PFSK-1 (cell line): ENCODE measurements around the gene C3orf20.

Source experiments
- FOXP2 ChIP-seq: optimal IDR thresholded peaks from 2 replicates; pipeline ENCODE3; 2011; ENCODE audit warnings: borderline replicate concordance, control low read depth, inconsistent platforms; ENCODE audit not compliant: insufficient read depth; ENCODE audit errors: extremely low read length, extremely low read depth
- POLR2AphosphoS5 ChIP-seq: IDR thresholded peaks from 2 replicates; pipeline ENCODE4 v1.6.1; 2012; ENCODE audit warnings: low read depth, mild to moderate bottlenecking, control low read depth, low read length, moderate library complexity
- SIN3A ChIP-seq: IDR thresholded peaks from 2 replicates; pipeline ENCODE4 v1.6.1; 2012; ENCODE audit warnings: mild to moderate bottlenecking, low read length, moderate library complexity, borderline replicate concordance; ENCODE audit not compliant: insufficient read depth
- TAF1 ChIP-seq: IDR thresholded peaks from 2 replicates; pipeline ENCODE4 v1.6.1; 2012; ENCODE audit warnings: low read length, control low read depth, borderline replicate concordance; ENCODE audit not compliant: insufficient read depth
- TF ChIP-seq, protein P1 (sequence below), 2 experiments: IDR thresholded peaks; 2 replicates each; pipeline versions ENCODE4 v1.6.1 to v1.8.0; 2011 to 2012; ENCODE audit warnings: low read depth in 2 of 2, low read length in 2 of 2, control low read depth in 1 of 2, inconsistent platforms in 1 of 2, mild to moderate bottlenecking in 1 of 2, moderate library complexity in 1 of 2; ENCODE audit not compliant: insufficient read depth in 1 of 2

Gene C3orf20

DNA sequence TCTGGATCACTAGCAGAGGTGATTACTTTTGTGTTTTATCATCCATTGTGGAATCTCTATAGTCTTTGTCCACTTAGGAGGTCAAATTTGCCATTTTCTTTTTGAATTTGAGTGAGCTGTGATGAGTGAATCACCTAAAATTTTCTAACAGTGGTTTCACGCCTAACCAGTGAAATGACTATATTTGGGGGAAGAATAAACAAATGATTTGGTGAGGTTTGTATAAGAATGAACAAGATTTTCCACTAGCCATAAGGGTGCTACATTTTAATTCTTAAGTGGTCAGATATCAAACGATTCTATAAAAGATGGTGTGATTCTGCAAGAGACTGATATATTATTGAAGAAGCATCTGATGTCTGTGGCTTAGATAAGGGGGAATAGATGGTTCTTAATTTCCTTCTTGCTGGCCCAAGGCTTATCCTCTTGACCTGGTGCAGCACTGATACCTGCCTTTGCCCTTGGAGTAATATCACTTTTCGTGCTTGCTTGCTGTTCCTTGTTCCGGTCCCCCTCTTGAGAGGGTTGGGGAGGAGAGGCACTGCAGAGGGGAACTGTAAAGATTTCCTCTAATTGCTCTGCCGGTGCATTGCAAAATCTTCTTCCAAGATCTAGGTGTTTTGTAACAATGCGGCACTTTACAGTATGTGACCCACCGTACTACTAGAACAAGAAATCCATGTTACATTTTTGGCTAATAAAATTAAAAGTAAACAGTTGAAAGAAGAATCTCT, 14.5 kb downstream of the C3orf20 start:
- TF ChIP-seq SIN3A (no peak), FOXP2 (no peak), TAF1 (no peak), POLR2AphosphoS5 (no peak)
- TF ChIP-seq, protein P1, sequence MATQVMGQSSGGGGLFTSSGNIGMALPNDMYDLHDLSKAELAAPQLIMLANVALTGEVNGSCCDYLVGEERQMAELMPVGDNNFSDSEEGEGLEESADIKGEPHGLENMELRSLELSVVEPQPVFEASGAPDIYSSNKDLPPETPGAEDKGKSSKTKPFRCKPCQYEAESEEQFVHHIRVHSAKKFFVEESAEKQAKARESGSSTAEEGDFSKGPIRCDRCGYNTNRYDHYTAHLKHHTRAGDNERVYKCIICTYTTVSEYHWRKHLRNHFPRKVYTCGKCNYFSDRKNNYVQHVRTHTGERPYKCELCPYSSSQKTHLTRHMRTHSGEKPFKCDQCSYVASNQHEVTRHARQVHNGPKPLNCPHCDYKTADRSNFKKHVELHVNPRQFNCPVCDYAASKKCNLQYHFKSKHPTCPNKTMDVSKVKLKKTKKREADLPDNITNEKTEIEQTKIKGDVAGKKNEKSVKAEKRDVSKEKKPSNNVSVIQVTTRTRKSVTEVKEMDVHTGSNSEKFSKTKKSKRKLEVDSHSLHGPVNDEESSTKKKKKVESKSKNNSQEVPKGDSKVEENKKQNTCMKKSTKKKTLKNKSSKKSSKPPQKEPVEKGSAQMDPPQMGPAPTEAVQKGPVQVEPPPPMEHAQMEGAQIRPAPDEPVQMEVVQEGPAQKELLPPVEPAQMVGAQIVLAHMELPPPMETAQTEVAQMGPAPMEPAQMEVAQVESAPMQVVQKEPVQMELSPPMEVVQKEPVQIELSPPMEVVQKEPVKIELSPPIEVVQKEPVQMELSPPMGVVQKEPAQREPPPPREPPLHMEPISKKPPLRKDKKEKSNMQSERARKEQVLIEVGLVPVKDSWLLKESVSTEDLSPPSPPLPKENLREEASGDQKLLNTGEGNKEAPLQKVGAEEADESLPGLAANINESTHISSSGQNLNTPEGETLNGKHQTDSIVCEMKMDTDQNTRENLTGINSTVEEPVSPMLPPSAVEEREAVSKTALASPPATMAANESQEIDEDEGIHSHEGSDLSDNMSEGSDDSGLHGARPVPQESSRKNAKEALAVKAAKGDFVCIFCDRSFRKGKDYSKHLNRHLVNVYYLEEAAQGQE (IDR thresholded peaks at IDR 0.05; ENCODE audit: insufficient read depth in 1 of 2, low read depth in 2 of 2, low read length in 2 of 2), result no peak

DNA sequence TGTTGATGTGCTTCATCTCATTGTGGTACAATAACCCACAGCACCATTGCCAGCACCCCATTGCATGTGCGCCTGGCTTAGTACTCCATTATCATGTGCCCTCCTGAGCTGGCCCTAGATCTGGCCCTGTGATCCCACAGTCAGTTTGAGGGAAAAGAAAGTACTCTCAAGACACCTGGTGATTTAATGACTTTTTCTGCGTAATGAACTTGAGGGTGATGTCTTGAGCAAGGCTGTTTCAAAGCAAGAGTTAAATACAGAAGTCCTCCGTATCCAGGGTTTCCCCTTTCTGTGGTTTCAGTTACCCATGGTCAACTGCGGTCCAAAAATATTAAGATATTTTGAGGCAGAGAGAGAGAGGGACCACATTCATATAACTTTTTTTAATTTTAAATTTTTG, 16.3 kb downstream of the C3orf20 start:
- TF ChIP-seq TAF1 (no peak), FOXP2 (no peak), SIN3A (no peak), POLR2AphosphoS5 (no peak)

DNA sequence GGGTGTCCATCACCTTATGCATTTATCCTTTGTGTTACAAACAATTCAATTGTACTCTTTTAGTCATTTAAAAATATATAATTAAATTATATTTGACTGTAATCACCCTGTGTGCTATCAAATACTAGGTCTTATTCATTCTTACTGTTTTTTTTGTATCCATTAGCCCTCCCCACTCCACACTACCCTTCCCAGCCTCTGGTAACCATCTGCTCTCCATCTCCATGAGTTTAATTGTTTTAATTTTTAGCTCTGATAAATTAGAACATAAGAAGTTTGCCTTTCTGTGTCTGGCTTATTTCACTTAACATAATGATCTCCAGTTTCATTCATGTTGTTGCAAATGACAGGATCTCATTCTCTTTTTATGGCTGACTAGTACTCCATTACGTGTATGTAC, 16.8 kb downstream of the C3orf20 start:
- TF ChIP-seq POLR2AphosphoS5 (no peak), FOXP2 (no peak), SIN3A (no peak), TAF1 (no peak)
- TF ChIP-seq, protein P1 (IDR thresholded peaks at IDR 0.05; ENCODE audit: insufficient read depth in 1 of 2, low read depth in 2 of 2, low read length in 2 of 2), result no peak

DNA sequence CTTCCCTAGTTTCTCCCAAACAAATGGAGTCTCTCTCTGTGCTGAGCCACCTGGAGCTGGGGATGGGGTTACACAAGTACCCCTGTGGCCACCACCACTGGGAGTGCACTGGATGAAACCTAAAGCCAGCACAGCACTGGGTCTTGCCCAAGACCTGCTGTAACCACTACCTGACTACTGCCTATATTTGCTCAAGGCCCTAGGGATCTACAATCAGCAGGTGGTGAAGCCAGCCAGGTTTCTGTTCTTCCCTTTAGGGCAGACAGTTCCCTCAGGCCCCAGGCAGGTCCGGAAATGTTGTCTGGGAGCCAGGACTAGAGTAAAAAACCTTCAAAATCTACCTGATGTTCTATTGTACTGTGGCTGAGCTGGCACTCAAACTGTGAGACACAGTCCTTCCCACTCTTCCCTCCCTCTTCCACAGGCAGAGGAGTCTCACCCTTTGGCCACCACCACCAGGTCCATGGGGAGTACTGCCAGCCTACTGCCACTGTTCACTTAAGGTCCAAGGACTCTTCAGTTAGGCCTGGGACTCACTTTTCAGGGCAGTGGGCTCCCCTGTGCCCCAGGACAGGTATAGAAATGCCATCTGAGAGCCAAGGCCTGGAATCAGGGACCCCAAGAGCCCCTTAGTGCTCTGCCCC, 23.8 kb downstream of the C3orf20 start:
- TF ChIP-seq FOXP2, result no peak
- TF ChIP-seq, protein P1 (IDR thresholded peaks at IDR 0.05; ENCODE audit: insufficient read depth in 1 of 2, low read depth in 2 of 2, low read length in 2 of 2), result no peak
- no peak for TF ChIP-seq TAF1
- TF ChIP-seq POLR2AphosphoS5, result no peak
- no peak for TF ChIP-seq SIN3A

DNA sequence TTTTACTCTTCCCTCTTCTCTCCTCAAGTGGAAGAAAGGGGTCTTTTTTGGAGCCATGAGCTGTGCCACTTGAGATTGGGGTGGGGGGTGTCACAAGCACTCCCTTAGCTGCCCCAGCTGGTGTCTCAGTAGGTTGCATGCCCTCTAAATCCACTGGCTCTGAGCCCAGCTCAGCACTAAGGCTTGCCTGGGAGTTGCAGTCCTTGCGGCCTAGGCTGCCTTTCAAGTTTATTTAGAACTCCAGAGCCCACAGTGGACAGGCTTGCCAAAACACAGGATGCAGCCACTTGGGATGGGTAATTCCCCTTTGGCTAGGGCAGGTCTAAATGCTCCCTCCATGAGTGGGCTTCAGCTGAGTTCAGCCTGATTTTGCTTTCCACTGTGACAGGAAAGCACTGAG, 24.7 kb downstream of the C3orf20 start:
- no peak for TF ChIP-seq SIN3A
- no peak for TF ChIP-seq FOXP2
- TF ChIP-seq POLR2AphosphoS5, result no peak
- TF ChIP-seq, protein P1 (IDR thresholded peaks at IDR 0.05; ENCODE audit: insufficient read depth in 1 of 2, low read depth in 2 of 2, low read length in 2 of 2), result no peak
- no peak for TF ChIP-seq TAF1
